ENCODE data around the gene PACC1. TPM values are rescaled to one million over a fixed set of nuclear protein-coding genes. Genes with fewer than 3 reads are reported as not detected.
A peak's percentile ranks its signal among the peaks of the same experiment; 100 is the strongest.

PACC1 gene
- total RNA-seq, 1 donor: 11.2 TPM

DNA sequence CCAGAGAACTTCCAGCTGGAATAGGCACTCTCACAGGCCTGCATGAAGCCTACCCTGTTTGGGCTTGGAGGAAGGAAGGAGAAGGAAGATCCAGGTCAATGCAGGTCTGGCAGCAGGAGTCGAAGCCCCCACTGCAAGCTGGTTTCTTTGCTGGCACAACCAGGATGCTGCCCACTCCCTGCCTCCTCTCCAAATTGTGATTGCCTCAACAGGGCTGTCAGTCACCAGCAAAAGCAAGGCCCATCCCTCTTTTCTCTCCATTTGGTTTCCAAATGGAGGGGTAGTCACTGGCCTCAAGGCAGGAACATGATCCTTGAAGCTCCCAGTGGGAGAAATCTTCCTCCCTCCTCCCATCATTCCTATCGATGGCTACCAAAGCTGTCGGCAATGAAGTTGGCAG, 37.0 kb downstream of the PACC1 start:
- DNase-seq (ENCODE audit: low read depth): no peak
- TF ChIP-seq, protein P1, sequence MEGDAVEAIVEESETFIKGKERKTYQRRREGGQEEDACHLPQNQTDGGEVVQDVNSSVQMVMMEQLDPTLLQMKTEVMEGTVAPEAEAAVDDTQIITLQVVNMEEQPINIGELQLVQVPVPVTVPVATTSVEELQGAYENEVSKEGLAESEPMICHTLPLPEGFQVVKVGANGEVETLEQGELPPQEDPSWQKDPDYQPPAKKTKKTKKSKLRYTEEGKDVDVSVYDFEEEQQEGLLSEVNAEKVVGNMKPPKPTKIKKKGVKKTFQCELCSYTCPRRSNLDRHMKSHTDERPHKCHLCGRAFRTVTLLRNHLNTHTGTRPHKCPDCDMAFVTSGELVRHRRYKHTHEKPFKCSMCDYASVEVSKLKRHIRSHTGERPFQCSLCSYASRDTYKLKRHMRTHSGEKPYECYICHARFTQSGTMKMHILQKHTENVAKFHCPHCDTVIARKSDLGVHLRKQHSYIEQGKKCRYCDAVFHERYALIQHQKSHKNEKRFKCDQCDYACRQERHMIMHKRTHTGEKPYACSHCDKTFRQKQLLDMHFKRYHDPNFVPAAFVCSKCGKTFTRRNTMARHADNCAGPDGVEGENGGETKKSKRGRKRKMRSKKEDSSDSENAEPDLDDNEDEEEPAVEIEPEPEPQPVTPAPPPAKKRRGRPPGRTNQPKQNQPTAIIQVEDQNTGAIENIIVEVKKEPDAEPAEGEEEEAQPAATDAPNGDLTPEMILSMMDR (IDR thresholded peaks at IDR 0.05; ENCODE audit: insufficient read depth, low read depth, low read length): no peak
- H3K4me3 ChIP-seq (ENCODE audit: low read depth, low read length): no peak overlapping the region

DNA sequence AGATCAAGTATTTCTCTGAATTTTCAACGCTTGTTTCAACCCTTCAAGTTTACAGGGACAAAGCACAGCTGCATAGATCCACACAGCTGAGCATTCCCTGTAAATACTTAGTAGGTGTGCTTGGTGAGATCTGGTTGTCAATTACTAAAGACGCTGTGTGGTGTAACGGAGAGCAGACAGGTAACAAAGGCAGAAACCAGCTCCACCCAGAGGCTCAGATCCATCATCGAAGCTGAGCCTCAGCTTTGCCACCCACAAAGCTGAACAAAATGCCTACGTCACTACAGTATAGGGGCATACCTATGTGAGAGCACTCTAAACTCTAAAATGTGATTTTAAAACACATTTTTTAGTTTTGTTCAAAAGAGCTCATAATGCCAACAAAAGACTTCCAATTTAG, 38.7 kb downstream of the PACC1 start:
- TF ChIP-seq, protein P1 (IDR thresholded peaks at IDR 0.05; ENCODE audit: insufficient read depth, low read depth, low read length): no peak
- no peak for DNase-seq (ENCODE audit: low read depth)

DNA sequence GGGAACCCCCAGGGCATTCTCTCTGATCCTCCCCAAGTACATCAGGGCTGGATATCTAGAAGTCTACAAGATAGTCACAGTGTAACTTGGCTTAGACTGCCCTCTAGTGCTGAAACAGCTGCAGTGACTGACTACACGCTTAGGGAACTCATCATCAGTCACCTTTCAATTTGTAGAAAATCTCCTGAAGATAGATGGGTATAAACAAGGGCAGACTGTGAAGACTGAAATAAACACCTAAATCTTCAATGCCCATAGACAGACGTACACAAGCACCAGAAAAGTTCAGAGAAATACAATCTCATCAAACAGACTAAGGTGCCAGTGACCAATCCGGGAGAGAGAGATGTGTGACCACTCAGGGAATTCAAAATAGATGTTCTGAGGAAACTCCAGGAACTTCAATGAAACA, 46.6 kb downstream of the PACC1 start:
- H3K4me3 ChIP-seq (ENCODE audit: low read depth, low read length): no peak overlapping the region
- peak; percentile 79 for DNase-seq (ENCODE audit: low read depth)
- TF ChIP-seq, protein P1 (IDR thresholded peaks at IDR 0.05; ENCODE audit: insufficient read depth, low read depth, low read length): peak; percentile 98

More for the DNA sequence above, 38.7 kb downstream of the PACC1 start:
- H3K4me3 ChIP-seq (ENCODE audit: low read depth, low read length): no peak overlapping the region

- TF ChIP-seq, protein P1 (IDR thresholded peaks at IDR 0.05; ENCODE audit: insufficient read depth, low read depth, low read length): no peak
- DNase-seq (ENCODE audit: low read depth): no peak
- H3K4me3 ChIP-seq (ENCODE audit: low read depth, low read length): no peak overlapping the region
These were observed 47.1 kb downstream of the PACC1 start for GRCh38 chr1:212367474-212368072.

- TF ChIP-seq, protein P1 (IDR thresholded peaks at IDR 0.05; ENCODE audit: insufficient read depth, low read depth, low read length): no peak
- DNase-seq (ENCODE audit: low read depth): peak; percentile 36
- no peak overlapping the region for H3K4me3 ChIP-seq (ENCODE audit: low read depth, low read length)
These were observed 47.8 kb downstream of the PACC1 start for GRCh38 chr1:212366901-212367300.

DNA sequence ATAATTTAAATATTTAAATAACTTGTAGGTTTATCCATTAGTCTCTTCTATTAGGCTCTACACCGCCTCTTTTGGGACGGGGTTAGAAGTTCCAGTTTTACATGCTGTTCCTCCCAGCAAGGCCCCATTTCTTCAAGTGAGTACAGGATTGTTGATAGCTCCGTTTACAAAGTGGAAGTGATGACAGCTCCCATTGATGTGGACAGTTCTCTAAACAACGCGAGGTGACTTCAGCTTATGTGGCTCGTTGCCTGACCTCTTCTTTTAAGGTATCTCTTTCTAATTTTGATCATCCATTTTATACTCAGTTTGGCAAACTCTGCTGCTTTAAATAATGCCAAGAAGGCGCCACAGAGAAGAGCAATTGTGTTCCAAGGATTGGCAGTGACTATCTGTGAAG, 49.7 kb downstream of the PACC1 start:
- H3K4me3 ChIP-seq (ENCODE audit: low read depth, low read length): no peak overlapping the region
- TF ChIP-seq, protein P1 (IDR thresholded peaks at IDR 0.05; ENCODE audit: insufficient read depth, low read depth, low read length): no peak
- DNase-seq (ENCODE audit: low read depth): no peak
